ENCODE data around the gene SPRR2B.
"Not testable (repeated sequence)": the region's sequence is repeated elsewhere in the genome, so short reads cannot be mapped to it uniquely, and the experiment has no call there.

SPRR2B gene

GRCh38 chr1:153071511-153071910, at the start of gene SPRR2B:
Gene SPRR2B, minus strand, starts transcription at chr1:153071611. Its CDS starts 772 bp downstream, at chr1:153070839.
- ChIA-PET CTCF (interaction anchor here (0.6 kb wide), 1 partner anchor 118 kb away, joined by 5 read pairs; no protein-coding TSS in a partner anchor), POLR2A (ENCODE audit: low non-redundant PET) (no interaction called here)
- no peak for DNase-seq (ENCODE audit: low spot score)
- TF ChIP-seq CTCF (conservative IDR thresholded peaks at IDR 0.05; ENCODE audit: low read depth), result no peak
- H3K27ac ChIP-seq, result no peak within 1 kb of the TSS

DNA sequence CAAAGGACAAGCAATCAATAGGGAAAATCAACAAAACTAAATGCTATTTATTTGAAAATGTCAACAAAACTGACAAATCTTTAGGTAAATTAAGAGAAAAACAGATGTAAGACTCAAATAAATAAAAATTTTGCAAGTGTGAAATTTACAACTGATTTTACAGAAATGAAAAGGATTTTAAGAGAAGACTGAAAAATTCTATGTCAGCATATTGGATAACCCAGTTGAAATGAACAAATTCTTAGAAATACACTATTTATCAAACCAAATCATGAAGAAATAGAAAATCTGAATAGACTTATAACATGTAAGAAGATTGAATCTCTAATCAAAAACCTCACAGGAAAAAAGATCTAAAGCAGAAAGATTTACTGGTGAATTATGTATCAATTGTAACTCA, 49.5 kb upstream of the SPRR2B start:
- ChIA-PET CTCF (no interaction called here), POLR2A (ENCODE audit: low non-redundant PET) (no interaction called here)
- no peak for TF ChIP-seq CTCF (conservative IDR thresholded peaks at IDR 0.05; ENCODE audit: low read depth)
- no peak for DNase-seq (ENCODE audit: low spot score)
- H3K27ac ChIP-seq, result no peak overlapping the region

DNA sequence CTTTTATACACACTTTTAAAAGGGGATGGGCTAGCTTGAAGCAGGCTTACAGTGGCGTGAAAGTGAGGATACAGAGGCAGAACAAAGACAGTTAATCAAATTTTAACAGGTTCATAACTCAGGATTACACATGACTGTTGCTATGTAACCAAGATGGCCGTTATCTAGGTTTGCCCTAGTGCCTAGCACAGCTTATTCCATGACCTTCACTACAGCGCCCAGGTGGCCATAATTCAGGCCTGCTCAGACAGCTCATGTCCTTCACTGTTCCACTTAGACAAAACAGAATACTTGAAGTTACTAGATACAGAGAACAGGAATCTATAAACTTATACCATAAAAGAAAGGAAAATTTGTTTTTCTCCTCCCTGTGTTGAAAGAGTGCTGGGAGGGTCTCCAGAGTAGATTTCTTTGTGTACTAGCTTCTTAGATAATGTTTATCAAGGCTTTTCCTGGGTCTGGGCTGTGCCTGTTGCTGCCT, 48.1 kb upstream of the SPRR2B start:
- DNase-seq (ENCODE audit: low spot score), result no peak
- no peak overlapping the region for H3K27ac ChIP-seq
- POLR2A ChIA-PET (ENCODE audit: low non-redundant PET), result no interaction called here
- TF ChIP-seq CTCF (conservative IDR thresholded peaks at IDR 0.05; ENCODE audit: low read depth), result no peak
- CTCF ChIA-PET, result interaction anchor here (0.7 kb wide), 1 partner anchor 501 kb away, joined by 5 read pairs; no protein-coding TSS in a partner anchor

- CTCF ChIA-PET; H3K27ac ChIP-seq; POLR2A ChIA-PET (ENCODE audit: low non-redundant PET); DNase-seq (ENCODE audit: low spot score): not testable (repeated sequence)
Measured at GRCh38 chr1:153115264-153115663, 43.9 kb upstream of the SPRR2B start.

- ChIA-PET CTCF (no interaction called here), POLR2A (ENCODE audit: low non-redundant PET) (no interaction called here)
- DNase-seq (ENCODE audit: low spot score), result no peak
- no peak within 1 kb of the TSS for H3K27ac ChIP-seq
- no peak for TF ChIP-seq CTCF (conservative IDR thresholded peaks at IDR 0.05; ENCODE audit: low read depth)
Measured at GRCh38 chr1:153113416-153113815, 42.0 kb upstream of the SPRR2B start, which contains the start of gene SPRR2F. Gene SPRR2F, minus strand, starts transcription at chr1:153113516. Its CDS starts 783 bp downstream, at chr1:153112733.

GRCh38 chr1:153112454-153112853, 41.0 kb upstream of the SPRR2B start:
- DNase-seq (ENCODE audit: low spot score); POLR2A ChIA-PET (ENCODE audit: low non-redundant PET): not testable (repeated sequence)

GRCh38 chr1:153100245-153100644, 28.8 kb upstream of the SPRR2B start:
- ChIA-PET POLR2A (ENCODE audit: low non-redundant PET) (no interaction called here), CTCF (no interaction called here)
- no peak for TF ChIP-seq CTCF (conservative IDR thresholded peaks at IDR 0.05; ENCODE audit: low read depth)
- peak; percentile 49 for DNase-seq (ENCODE audit: low spot score)
- no peak overlapping the region for H3K27ac ChIP-seq

More at GRCh38 chr1:153112454-153112853, 41.0 kb upstream of the SPRR2B start:
- CTCF ChIA-PET, H3K27ac ChIP-seq: not testable (repeated sequence)

Data from RWPE1 (cell line).